HG03108 (cell line): ENCODE measurements around the gene UPF1.
"Not testable (repeated sequence)": the region's sequence is repeated elsewhere in the genome, so short reads cannot be mapped to it uniquely, and the experiment has no call there.

Experiments used
- ATAC-seq: cut with Tn5 transposase; IDR thresholded peaks from one replicate; pipeline ENCODE4 v1.9.1; 2021; ENCODE audit warnings: moderate library complexity; ENCODE audit not compliant: unreplicated experiment

Gene UPF1

DNA sequence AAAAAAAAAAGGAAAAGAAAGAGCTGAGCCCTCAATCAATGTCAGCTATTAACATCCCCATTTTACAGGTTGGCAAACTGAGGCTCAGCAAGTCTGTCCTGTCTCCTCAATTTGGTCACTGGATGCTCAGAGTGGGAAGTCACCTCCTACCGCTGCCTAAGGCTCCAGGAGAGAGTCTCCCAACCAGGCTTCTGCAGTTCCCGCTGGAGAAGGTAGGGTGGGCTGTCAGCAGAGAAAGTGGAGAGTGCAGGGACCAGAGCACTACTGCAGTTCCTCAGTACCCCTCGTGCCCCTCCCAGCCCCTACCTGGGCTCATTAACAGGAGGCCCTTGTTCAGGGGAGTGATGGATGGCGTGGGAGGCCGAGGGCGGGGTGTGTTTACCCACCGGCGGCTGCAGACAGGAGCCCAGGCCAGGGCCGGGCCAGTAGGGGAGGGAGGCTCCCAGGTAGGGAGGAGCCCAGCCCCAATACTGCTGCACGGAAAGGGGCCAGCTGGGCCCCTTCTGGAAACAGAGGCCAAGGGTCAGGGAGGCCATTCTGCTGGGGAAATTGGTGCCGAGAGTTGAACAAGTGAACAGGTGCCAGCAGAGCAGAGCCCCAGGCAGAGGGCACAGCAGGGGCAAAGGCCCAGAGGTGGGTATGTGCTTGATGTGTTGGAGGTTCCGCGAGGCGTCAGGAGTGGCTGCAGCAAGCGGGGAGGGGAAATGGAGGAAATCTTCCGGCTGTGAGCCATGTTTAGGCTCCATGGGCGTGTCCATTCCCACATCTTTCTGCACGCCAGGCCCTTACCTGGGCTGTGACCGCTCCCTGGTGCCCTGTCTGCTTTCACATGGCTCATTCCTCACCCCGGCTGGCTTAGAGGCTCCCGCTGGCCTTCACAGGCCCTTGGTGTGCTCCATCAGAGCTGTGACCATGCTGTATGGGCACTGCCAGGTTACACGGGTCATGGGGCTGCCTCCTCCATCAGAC, 33.1 kb upstream of the UPF1 start:
- ATAC-seq: no peak

DNA sequence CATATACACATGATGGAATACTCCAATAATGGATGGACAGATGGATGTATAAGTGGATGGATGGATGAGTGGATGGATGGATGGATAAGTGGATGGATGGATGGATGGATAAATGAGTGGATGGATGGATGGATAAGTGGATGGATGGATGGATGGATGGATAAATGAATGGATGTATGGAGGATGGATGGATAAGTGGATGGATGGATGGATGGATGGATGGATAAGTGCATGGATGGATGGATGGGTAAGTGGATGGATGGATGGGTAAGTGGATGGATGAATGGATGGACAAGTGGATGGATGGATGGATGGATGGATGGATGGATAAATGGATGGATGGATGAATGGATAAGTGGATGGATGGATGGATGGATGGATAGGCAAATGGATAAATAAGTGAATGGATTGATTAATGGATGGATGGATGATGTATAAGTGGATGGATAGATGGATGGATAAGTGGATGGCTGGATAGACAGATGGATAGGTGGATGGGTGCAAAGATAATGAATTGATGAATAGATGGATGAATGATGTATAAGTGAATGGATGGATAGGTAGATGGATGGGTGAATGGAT, 32.3 kb upstream of the UPF1 start:
- ATAC-seq: no peak

DNA sequence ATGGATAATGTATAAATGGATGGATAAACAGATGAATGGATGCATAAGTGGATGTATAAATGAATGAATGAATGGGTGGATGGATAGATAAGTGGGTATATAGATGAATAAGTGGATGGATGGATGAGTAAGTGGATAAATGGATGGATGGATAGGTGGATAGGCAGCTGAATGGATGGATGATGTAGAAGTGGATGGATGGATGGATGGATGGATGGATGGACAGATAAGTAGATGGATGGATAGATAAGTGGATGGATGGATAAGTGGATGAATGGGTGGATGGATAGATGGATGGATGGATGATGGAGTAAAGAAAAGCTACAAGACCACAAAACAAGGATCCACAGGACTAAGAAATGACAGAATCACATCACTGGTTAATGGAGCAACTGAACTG, 31.7 kb upstream of the UPF1 start:
- no peak for ATAC-seq

GRCh38 chr19:18800636-18801035, 31.1 kb upstream of the UPF1 start:
- no peak for ATAC-seq

DNA sequence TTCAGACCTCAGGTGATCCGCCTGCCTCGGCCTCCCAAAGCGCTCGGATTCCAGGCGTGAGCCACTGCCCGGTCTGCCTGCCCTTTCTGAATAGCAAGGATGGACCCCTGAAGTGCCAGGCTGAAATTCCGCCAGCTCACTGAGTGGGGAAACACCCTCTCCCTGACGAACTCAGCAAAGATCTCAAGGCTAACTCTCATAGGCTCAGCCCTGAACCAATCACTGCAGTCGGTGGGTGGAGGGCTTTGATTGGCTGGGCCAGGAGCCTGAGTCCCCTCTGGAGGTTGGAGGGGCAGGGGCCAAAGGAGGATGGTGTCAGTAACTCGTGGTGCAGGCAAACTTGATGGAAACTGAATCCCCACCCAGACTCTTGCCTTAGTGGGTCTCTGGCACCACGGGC, 29.4 kb upstream of the UPF1 start:
- ATAC-seq: no peak

- ATAC-seq: no peak
Observed at GRCh38 chr19:18803550-18804138, 28.1 kb upstream of the UPF1 start.

- no peak for ATAC-seq
Observed at GRCh38 chr19:18804139-18804601, 27.6 kb upstream of the UPF1 start.

DNA sequence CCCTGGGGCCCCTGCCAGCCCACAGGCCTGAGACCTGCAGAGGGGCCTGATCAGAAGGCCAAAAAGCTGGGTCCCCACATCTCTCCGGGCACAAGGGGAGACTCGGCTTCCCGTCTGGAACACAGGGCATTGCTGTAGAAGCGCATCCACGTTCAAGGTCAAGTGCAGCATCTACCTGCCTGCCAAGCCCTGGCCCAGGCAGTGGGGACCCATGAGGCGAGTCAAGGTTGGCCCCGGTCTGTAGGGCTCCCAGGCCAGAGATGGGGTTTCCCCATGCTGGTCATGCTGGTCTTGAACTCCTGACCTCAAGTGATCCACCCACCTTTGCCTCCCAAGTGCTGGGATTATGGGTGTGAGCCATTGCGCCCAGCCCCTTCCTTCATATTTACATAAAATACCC, 27.1 kb upstream of the UPF1 start:
- ATAC-seq: no peak

DNA sequence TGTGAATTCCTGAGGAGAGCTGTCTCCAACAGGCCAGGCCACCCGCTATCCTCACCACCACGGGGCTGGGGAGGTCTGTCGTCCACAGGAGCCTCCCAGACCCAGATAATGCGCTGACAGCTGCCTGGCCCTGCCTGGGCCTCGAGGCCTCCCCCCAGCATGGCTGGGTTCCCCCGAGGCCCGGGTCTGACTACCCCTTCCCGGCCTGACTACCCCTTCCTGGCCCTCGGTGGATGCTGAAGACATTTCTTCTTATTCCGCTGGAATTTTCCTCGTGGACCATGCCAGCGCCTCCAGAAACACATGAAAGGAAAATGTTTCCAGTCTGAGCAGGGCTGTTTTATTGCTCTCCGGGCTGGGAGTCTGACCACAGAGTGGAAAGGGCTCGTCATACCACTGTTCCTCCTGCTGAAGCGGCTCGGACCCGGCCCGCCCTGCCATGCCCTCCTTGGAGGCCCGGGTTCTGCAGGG, 23.9 kb upstream of the UPF1 start:
- ATAC-seq: no peak

DNA sequence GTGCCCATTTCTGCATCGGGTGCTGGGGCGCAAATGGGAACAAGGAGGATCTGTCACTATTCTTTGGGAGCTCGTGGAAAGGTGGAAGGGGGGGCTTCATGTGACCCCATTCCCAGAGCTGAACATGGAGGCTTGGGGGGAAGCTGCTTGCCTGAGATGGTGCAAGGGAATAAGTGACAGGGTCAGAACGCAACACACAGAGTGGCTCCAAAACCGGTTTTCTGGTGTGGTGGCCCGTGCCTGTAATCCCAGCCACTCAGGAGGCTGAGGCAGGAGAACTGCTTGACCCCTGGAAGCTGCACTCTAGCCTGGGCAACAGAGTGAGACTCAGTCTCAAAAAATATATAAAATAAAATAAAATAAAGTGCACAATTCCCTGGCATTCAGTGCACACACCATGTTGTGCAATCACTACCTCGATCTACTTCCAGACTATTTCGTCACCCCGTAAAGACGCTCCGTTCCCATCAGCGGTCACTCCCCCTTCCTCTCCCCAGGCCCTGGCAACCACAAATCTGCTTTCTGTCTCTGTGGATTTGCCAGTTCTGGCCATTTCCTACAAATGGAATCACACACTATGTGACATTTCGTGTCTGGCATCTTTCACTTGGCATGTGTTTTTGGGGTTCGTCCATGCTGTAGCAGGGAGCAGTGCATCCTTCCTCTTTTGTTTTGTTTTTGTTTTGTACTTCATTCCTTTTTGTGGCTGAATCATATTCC, 22.4 kb upstream of the UPF1 start:
- ATAC-seq: no peak

DNA sequence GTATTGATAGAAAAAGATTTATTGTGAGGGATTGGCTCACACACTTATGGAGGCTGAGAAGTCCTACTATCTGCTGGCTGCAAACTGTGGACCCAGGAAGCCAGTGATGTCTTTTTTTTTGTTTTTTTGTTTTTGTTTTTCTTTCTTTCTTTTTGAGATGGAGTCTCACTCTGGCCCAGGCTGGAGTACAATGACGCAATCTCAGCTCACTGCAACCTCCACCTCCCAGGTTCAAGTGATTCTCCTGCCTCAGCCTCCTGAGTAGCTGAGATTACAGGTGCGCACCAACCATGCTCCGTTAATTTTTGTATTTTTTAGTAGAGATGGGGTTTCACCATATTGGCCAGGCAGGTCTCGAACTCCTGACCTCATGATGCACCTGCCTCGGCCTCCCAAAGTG, 20.1 kb upstream of the UPF1 start:
- ATAC-seq: not testable (repeated sequence)

GRCh38 chr19:18814063-18814462, 17.7 kb upstream of the UPF1 start:
- ATAC-seq: no peak

DNA sequence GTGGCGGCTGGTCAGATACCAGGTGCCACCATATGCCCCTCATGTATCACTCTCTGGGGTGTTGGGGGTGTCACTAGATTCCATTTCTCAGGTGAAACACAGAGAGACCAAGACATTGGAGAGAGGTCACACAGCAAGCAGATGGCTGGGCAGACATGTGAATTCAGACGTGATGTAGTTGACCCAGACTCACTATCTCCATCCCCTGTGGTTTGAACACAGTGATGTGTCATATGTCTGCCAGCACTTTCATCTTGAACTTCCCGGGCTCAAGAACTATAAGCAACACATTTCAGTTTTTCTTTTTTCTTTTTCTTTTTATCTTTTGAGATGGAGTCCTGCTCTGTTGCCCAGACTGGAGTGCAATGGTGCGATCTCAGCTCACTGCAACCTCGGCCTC, 16.1 kb upstream of the UPF1 start:
- no peak for ATAC-seq

- ATAC-seq: not testable (repeated sequence)
Observed at GRCh38 chr19:18816645-18817044, 15.1 kb upstream of the UPF1 start.

- no peak for ATAC-seq
Observed at GRCh38 chr19:18817574-18817973, 14.2 kb upstream of the UPF1 start.

DNA sequence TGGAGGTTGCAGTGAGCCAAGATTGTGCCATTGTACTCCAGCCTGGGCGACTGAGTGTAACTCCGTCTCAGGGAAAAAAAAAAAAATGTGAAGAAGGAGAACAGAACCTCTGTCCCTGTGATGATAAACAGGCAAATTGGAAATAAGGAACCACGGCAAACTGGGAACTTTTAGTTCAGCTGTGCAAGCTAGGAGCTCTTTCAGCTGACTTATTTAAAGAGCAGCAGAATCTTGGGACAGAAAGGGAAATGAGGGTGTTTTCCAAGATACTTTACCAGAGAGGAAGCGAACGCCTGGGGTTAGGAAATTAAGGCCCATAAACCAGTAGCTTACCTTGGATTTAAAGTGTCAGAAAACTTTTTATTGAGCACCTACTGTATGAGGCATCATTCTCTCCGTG, 3.0 kb upstream of the UPF1 start:
- ATAC-seq: no peak

GRCh38 chr19:18830488-18830887, 1.3 kb upstream of the UPF1 start:
- no peak for ATAC-seq

GRCh38 chr19:18832306-18833140, 764 bp downstream of the UPF1 start:
- peak; percentile 11 for ATAC-seq

GRCh38 chr19:18833141-18833476, 1.4 kb downstream of the UPF1 start:
- no peak for ATAC-seq

DNA sequence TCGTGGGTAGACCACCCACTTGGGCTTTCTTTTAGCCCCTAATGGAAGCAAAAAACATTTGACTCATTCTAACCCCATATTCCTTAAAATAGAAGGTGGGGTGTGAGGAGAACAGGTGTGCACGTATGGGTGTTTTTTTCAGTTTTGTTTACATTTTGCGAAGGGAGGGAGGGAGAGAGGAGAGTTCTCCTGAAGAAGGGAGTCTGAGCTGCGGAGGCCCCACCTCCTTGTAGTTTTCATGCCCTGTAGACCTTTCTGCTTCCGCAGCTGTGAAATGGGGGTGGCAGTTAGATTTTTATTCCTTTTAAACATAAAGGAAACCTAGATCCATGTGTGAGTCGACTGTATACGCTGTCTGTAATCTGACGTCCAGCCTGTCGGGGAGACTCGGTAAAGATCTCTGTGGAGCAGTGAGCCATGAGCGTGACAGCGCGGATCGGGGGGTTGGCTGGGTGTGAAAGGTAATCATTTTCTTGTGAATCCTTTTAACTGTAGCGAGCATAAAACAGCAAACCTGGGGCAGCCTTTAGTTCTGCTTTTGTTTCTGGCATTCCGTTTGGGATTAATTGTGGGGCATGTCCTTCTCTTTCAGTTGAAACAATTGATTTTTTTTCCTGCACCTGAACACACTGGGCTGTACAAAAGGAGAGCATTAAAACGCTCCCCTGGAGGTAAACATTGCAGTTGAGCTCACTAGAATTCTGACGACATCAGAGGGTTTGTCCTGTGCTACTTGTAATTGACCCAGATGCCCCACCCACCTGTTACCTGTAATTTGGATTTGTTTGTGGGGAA, 2.3 kb downstream of the UPF1 start:
- ATAC-seq: no peak
